ENCODE measurements around the gene SLC15A4.

- TF ChIP-seq, protein P1, sequence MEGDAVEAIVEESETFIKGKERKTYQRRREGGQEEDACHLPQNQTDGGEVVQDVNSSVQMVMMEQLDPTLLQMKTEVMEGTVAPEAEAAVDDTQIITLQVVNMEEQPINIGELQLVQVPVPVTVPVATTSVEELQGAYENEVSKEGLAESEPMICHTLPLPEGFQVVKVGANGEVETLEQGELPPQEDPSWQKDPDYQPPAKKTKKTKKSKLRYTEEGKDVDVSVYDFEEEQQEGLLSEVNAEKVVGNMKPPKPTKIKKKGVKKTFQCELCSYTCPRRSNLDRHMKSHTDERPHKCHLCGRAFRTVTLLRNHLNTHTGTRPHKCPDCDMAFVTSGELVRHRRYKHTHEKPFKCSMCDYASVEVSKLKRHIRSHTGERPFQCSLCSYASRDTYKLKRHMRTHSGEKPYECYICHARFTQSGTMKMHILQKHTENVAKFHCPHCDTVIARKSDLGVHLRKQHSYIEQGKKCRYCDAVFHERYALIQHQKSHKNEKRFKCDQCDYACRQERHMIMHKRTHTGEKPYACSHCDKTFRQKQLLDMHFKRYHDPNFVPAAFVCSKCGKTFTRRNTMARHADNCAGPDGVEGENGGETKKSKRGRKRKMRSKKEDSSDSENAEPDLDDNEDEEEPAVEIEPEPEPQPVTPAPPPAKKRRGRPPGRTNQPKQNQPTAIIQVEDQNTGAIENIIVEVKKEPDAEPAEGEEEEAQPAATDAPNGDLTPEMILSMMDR (IDR thresholded peaks at IDR 0.05 in 2 of 3, conservative IDR thresholded peaks at IDR 0.05 in 1 of 3; ENCODE audit: borderline replicate concordance in 1 of 3, insufficient read depth in 1 of 3, low read depth in 2 of 3, low read length in 2 of 3), result no peak
- TF ChIP-seq POLR2AphosphoS5 (IDR thresholded peaks at IDR 0.05; ENCODE audit: low read depth, low read length) (no peak), POLR2A (IDR thresholded peaks at IDR 0.05; ENCODE audit: borderline replicate concordance, extremely low read depth, insufficient read depth, insufficient read length) (no peak), ELF1 (IDR thresholded peaks at IDR 0.05; ENCODE audit: borderline replicate concordance, low read depth) (no peak)
Measured at GRCh38 chr12:128852885-128853599, 29.3 kb upstream of the SLC15A4 start, which contains the start of gene GLT1D1.
